ENCODE measurements around the gene DNAJC27.

GRCh38 chr2:24961903-24962302 lies 9.9 kb downstream of the DNAJC27 start:
- TF ChIP-seq CTCF (conservative IDR thresholded peaks at IDR 0.05; ENCODE audit: low read depth, low read length) = no peak
- no peak for TF ChIP-seq EZH2 (IDR thresholded peaks at IDR 0.05; ENCODE audit: low read length, unreplicated experiment)

All from PC-3 (cell line).